NCI-H1105 treated with DMSO at 0.1 percent for 48 hours (cell line): ENCODE results near the gene SBSN.

ENCODE experiments used
- DNase-seq: peaks from one replicate; lab custom pipeline; 2025; lab: John Stamatoyannopoulos, UW

SBSN gene

GRCh38 chr19:35474104-35474503 lies 54.0 kb downstream of the SBSN start:
- DNase-seq, result no peak
